ENCODE results near the gene DNAJA3.

DNAJA3 gene

DNA sequence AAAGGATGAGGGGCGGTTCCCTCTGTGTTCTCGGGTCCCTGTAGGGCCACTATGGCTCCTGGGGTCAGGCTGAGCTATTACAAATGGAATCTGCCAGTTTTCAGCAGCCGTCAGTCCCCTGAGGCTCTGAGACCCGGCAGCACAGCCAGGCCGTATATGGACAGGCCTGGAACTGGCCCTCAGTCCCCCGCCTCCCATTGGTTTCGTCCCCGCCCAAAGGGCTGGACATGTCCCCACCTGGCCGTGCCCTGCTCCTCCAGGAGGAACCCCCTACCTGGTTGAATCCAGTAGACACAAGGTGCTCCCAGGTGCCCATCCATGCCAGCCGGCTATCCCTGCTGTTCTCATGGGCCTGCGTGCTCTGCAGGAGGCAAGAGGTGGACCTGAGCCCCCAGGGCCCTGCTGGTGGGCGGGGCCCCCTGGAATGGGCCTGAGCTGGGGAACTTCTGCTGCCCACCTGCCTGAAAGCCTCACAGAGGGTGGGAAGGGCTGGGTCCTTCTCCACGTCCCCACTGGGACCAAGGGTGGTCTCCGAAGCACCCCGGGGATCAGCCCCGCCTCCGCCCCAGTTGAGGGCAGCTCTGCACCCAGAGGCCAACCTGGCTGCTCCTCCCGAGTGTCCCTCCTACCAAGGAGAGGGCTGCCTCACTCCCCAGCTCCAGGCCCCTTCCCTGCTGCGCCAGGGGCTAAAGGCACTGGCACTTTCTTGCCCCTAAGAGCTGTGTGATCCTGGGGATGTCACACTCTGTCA is 37.2 kb upstream of the DNAJA3 start:
- DNase-seq (ENCODE audit: low read depth), result peak; percentile 65
- TF ChIP-seq, protein P1, sequence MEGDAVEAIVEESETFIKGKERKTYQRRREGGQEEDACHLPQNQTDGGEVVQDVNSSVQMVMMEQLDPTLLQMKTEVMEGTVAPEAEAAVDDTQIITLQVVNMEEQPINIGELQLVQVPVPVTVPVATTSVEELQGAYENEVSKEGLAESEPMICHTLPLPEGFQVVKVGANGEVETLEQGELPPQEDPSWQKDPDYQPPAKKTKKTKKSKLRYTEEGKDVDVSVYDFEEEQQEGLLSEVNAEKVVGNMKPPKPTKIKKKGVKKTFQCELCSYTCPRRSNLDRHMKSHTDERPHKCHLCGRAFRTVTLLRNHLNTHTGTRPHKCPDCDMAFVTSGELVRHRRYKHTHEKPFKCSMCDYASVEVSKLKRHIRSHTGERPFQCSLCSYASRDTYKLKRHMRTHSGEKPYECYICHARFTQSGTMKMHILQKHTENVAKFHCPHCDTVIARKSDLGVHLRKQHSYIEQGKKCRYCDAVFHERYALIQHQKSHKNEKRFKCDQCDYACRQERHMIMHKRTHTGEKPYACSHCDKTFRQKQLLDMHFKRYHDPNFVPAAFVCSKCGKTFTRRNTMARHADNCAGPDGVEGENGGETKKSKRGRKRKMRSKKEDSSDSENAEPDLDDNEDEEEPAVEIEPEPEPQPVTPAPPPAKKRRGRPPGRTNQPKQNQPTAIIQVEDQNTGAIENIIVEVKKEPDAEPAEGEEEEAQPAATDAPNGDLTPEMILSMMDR (conservative IDR thresholded peaks at IDR 0.05; ENCODE audit: low read depth, low read length), result no peak
- H3K4me3 ChIP-seq (ENCODE audit: low read depth, low read length), result no peak overlapping the region

DNA sequence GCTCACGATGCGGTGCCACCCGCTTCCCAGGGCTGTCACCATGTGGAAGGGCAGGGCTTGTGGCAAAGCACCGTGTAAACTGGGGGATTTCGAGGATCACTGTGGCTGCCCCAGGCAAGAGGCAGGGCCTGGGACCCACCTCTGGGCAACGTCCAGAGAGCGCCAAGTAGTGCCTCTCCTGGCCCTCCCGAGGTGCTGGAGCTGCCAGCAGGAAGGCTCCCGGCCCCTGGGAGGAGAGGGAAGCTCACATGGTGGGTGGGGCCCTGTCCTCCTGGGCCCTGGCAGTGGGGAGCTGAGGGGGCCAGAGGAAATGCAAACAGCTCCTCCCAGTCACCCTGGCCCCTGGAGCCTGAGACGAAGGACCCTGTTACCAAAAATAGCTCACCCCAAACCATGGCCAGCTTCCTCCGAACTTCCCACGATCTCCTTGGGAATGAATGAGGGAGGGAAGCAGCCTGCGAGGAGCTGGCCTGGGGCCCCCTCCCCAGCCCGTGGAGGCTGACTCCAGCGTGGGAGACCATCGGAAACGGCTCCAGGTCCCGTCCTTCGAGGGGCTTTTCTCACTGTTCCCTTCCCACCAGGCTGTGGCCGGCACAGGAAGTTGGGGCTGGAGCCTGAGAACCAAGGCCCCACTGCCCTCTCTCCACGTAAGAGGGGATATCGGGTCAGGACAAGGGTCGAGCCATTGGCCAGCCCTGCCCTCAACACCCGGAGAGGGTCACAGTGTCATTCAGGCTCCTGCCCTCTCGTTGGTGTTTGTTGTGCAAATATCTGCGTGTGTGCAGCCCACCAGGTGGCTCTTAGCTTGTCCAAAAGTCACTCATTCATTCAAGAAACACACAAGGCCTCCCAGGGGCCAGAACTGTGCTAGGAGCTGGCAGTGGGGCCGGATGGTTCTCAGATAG is 36.4 kb upstream of the DNAJA3 start:
- TF ChIP-seq, protein P1 (conservative IDR thresholded peaks at IDR 0.05; ENCODE audit: low read depth, low read length), result no peak
- no peak for DNase-seq (ENCODE audit: low read depth)

GRCh38 chr16:4390266-4391260 is 35.1 kb upstream of the DNAJA3 start:
- TF ChIP-seq, protein P1 (conservative IDR thresholded peaks at IDR 0.05; ENCODE audit: low read depth, low read length), result peak; percentile 49
- DNase-seq (ENCODE audit: low read depth), result no peak
- no peak overlapping the region for H3K4me3 ChIP-seq (ENCODE audit: low read depth, low read length)

More for the DNA sequence above, 36.4 kb upstream of the DNAJA3 start:
- H3K4me3 ChIP-seq (ENCODE audit: low read depth, low read length), result no peak overlapping the region

- H3K4me3 ChIP-seq (ENCODE audit: low read depth, low read length), result no peak overlapping the region
- no peak for DNase-seq (ENCODE audit: low read depth)
- TF ChIP-seq, protein P1 (conservative IDR thresholded peaks at IDR 0.05; ENCODE audit: low read depth, low read length), result no peak
Observed at GRCh38 chr16:4391631-4392381, 33.9 kb upstream of the DNAJA3 start.

GRCh38 chr16:4392382-4393239 is 33.1 kb upstream of the DNAJA3 start:
- peak; percentile 64 for DNase-seq (ENCODE audit: low read depth)
- TF ChIP-seq, protein P1 (conservative IDR thresholded peaks at IDR 0.05; ENCODE audit: low read depth, low read length), result no peak

More at GRCh38 chr16:4392382-4393239, 33.1 kb upstream of the DNAJA3 start:
- no peak overlapping the region for H3K4me3 ChIP-seq (ENCODE audit: low read depth, low read length)

Data from choroid plexus epithelial cell (primary cell).